ENCODE results near the gene PPEF2. TPM values are rescaled to one million over a fixed set of nuclear protein-coding genes. Genes with fewer than 3 reads are reported as not detected.

The PPEF2 gene
- total and polyA plus RNA-seq, 2 donors (not counting 1 experiment from before 2014, with no cell fraction given), result not detected

GRCh38 chr4:75822416-75822815 is 79.8 kb downstream of the PPEF2 start:
- Histone ChIP-seq H3K27ac (ENCODE audit: insufficient read depth, low read length) (no peak overlapping the region), H3K4me2 (ENCODE audit: extremely low read depth, insufficient read depth, low read length) (no peak overlapping the region)

DNA sequence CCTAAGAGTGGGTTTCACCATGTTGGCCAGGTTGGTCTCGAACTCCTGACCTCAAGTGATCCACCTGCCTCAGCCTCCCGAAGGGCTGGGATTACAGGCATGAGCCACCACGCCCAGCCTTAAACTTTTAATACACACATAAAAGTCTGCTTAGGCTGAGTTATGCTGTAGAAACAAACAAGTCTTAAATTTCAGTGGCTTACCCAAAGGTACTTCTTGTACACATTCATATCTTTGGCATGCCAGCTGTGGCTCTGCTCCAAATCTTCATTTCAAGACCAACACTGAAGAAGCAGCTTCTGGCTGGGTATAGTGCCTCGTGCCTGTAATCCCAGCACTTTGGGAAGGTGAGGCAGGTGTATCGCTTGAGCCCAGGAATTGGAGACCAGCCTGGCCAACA is 80.3 kb downstream of the PPEF2 start:
- H2AFZ ChIP-seq (ENCODE audit: low read length), result no peak overlapping the region
- no peaks in the 10 kb centered on the region for H3K9me3 ChIP-seq (ENCODE audit: control insufficient read depth, insufficient read depth, low read depth, low read length)
- H3K4me1 ChIP-seq (ENCODE audit: control insufficient read depth, extremely low read depth, insufficient read depth, low read length), result no peaks in the 10 kb centered on the region
- TF ChIP-seq, protein P1, sequence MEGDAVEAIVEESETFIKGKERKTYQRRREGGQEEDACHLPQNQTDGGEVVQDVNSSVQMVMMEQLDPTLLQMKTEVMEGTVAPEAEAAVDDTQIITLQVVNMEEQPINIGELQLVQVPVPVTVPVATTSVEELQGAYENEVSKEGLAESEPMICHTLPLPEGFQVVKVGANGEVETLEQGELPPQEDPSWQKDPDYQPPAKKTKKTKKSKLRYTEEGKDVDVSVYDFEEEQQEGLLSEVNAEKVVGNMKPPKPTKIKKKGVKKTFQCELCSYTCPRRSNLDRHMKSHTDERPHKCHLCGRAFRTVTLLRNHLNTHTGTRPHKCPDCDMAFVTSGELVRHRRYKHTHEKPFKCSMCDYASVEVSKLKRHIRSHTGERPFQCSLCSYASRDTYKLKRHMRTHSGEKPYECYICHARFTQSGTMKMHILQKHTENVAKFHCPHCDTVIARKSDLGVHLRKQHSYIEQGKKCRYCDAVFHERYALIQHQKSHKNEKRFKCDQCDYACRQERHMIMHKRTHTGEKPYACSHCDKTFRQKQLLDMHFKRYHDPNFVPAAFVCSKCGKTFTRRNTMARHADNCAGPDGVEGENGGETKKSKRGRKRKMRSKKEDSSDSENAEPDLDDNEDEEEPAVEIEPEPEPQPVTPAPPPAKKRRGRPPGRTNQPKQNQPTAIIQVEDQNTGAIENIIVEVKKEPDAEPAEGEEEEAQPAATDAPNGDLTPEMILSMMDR (conservative IDR thresholded peaks at IDR 0.05 in 1 of 2, IDR thresholded peaks at IDR 0.05 in 1 of 2; ENCODE audit: low read depth in 1 of 2, low read length in 2 of 2), result no peak
- no peak for TF ChIP-seq EZH2 (IDR thresholded peaks at IDR 0.05; ENCODE audit: low read length, missing control alignments)
- no peaks in the 10 kb centered on the region for H3K27me3 ChIP-seq (ENCODE audit: control insufficient read depth, insufficient read depth, low read length)
- peak; percentile 16 to 69 for DNase-seq (ENCODE audit: low read depth in 2 of 2)
- no peak overlapping the region for H3K4me2 ChIP-seq (ENCODE audit: extremely low read depth, insufficient read depth, low read length)
- H4K20me1 ChIP-seq (ENCODE audit: control insufficient read depth, extremely low read depth, insufficient read depth, low read length), result no peaks in the 10 kb centered on the region
- H3K9ac ChIP-seq (ENCODE audit: insufficient read depth, low read length), result no peak overlapping the region
- H3K36me3 ChIP-seq (ENCODE audit: control insufficient read depth, insufficient read depth, low read length), result no peaks in the 10 kb centered on the region
- no peaks in the 10 kb centered on the region for H3K79me2 ChIP-seq (ENCODE audit: control insufficient read depth, insufficient read depth, low read length)
- no peak overlapping the region for H3K27ac ChIP-seq (ENCODE audit: insufficient read depth, low read length)
- H3K4me3 ChIP-seq (replicated peaks in 1 of 4; ENCODE audit: control extremely low read depth in 1 of 4, insufficient read depth in 1 of 4, low read depth in 3 of 4, low read length in 4 of 4), result no peak overlapping the region

More at GRCh38 chr4:75822416-75822815, 79.8 kb downstream of the PPEF2 start:
- H3K4me1 ChIP-seq (ENCODE audit: control insufficient read depth, extremely low read depth, insufficient read depth, low read length), result no peaks in the 10 kb centered on the region
- H3K9me3 ChIP-seq (ENCODE audit: control insufficient read depth, insufficient read depth, low read depth, low read length), result no peaks in the 10 kb centered on the region
- H4K20me1 ChIP-seq (ENCODE audit: control insufficient read depth, extremely low read depth, insufficient read depth, low read length), result no peaks in the 10 kb centered on the region
- H3K9ac ChIP-seq (ENCODE audit: insufficient read depth, low read length), result no peak overlapping the region
- no peaks in the 10 kb centered on the region for H3K36me3 ChIP-seq (ENCODE audit: control insufficient read depth, insufficient read depth, low read length)
- no peaks in the 10 kb centered on the region for H3K79me2 ChIP-seq (ENCODE audit: control insufficient read depth, insufficient read depth, low read length)
- no peak overlapping the region for H3K4me3 ChIP-seq (replicated peaks in 1 of 4; ENCODE audit: control extremely low read depth in 1 of 4, insufficient read depth in 1 of 4, low read depth in 3 of 4, low read length in 4 of 4)
- no peak for DNase-seq (ENCODE audit: low read depth in 2 of 2)
- TF ChIP-seq EZH2 (IDR thresholded peaks at IDR 0.05; ENCODE audit: low read length, missing control alignments), result no peak
- TF ChIP-seq, protein P1 (conservative IDR thresholded peaks at IDR 0.05 in 1 of 2, IDR thresholded peaks at IDR 0.05 in 1 of 2; ENCODE audit: low read depth in 1 of 2, low read length in 2 of 2), result no peak
- no peak overlapping the region for H2AFZ ChIP-seq (ENCODE audit: low read length)
- no peaks in the 10 kb centered on the region for H3K27me3 ChIP-seq (ENCODE audit: control insufficient read depth, insufficient read depth, low read length)

DNA sequence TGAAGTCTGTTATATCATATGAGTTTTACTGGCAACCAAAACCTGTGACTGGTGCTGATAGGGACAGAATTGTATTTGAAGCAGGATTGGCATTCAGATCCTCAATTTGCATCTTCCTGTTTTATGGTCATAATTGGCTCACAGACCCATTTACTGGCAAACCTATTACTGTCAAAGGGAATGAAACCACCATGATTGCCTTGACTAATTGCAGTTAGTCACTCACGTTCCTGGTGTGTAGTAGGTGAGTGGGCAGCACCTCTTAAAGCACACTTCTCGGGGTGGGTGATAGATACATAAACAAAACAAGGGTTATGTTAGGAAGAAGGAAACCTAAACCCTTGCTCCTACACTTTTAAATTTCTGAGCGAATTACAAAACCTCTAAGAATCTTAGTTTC is 81.0 kb downstream of the PPEF2 start:
- H3K4me2 ChIP-seq (ENCODE audit: extremely low read depth, insufficient read depth, low read length), result no peak overlapping the region
- no peak overlapping the region for H2AFZ ChIP-seq (ENCODE audit: low read length)
- H3K4me3 ChIP-seq (replicated peaks in 1 of 4; ENCODE audit: control extremely low read depth in 1 of 4, insufficient read depth in 1 of 4, low read depth in 3 of 4, low read length in 4 of 4), result no peak overlapping the region
- H3K4me1 ChIP-seq (ENCODE audit: control insufficient read depth, extremely low read depth, insufficient read depth, low read length), result no peaks in the 10 kb centered on the region
- H3K9ac ChIP-seq (ENCODE audit: insufficient read depth, low read length), result no peak overlapping the region
- no peak for DNase-seq (ENCODE audit: low read depth in 2 of 2)
- no peaks in the 10 kb centered on the region for H3K79me2 ChIP-seq (ENCODE audit: control insufficient read depth, insufficient read depth, low read length)
- H3K27me3 ChIP-seq (ENCODE audit: control insufficient read depth, insufficient read depth, low read length), result no peaks in the 10 kb centered on the region
- no peaks in the 10 kb centered on the region for H3K9me3 ChIP-seq (ENCODE audit: control insufficient read depth, insufficient read depth, low read depth, low read length)
- TF ChIP-seq, protein P1 (conservative IDR thresholded peaks at IDR 0.05 in 1 of 2, IDR thresholded peaks at IDR 0.05 in 1 of 2; ENCODE audit: low read depth in 1 of 2, low read length in 2 of 2), result no peak
- no peak for TF ChIP-seq EZH2 (IDR thresholded peaks at IDR 0.05; ENCODE audit: low read length, missing control alignments)
- H3K36me3 ChIP-seq (ENCODE audit: control insufficient read depth, insufficient read depth, low read length), result no peaks in the 10 kb centered on the region
- H3K27ac ChIP-seq (ENCODE audit: insufficient read depth, low read length), result no peak overlapping the region
- no peaks in the 10 kb centered on the region for H4K20me1 ChIP-seq (ENCODE audit: control insufficient read depth, extremely low read depth, insufficient read depth, low read length)
